GM19193 (cell line): ENCODE measurements around the gene SRXN1.

Experiments
- POLR2A ChIP-seq: IDR thresholded peaks from 4 replicates; pipeline ENCODE4 v1.6.1; 2011; ENCODE audit not compliant: insufficient read depth, insufficient read length; ENCODE audit errors: extremely low read depth

Gene SRXN1

GRCh38 chr20:665276-665675 lies 12.3 kb upstream of the SRXN1 start:
- TF ChIP-seq POLR2A = no peak

GRCh38 chr20:664576-664975 lies 11.6 kb upstream of the SRXN1 start:
- TF ChIP-seq POLR2A = no peak

- TF ChIP-seq POLR2A = no peak
Observed at GRCh38 chr20:664151-664550, 11.2 kb upstream of the SRXN1 start.

- no peak for TF ChIP-seq POLR2A
Observed at GRCh38 chr20:663315-664090, 10.5 kb upstream of the SRXN1 start.

- no peak for TF ChIP-seq POLR2A
Observed at GRCh38 chr20:662277-663192, 9.5 kb upstream of the SRXN1 start.

- TF ChIP-seq POLR2A = no peak
Observed at GRCh38 chr20:661474-662270, 8.7 kb upstream of the SRXN1 start.

- TF ChIP-seq POLR2A = no peak
Observed at GRCh38 chr20:658731-659291, 5.8 kb upstream of the SRXN1 start.

GRCh38 chr20:658202-658601 lies 5.2 kb upstream of the SRXN1 start:
- TF ChIP-seq POLR2A = no peak

- no peak for TF ChIP-seq POLR2A
Observed at GRCh38 chr20:655726-656624, 3.0 kb upstream of the SRXN1 start.

GRCh38 chr20:654417-654750 lies 1.4 kb upstream of the SRXN1 start:
- no peak for TF ChIP-seq POLR2A

- no peak for TF ChIP-seq POLR2A
Observed at GRCh38 chr20:653590-654416, 803 bp upstream of the SRXN1 start.

- no peak for TF ChIP-seq POLR2A
Observed at GRCh38 chr20:652615-653109, 338 bp downstream of the SRXN1 start.

- TF ChIP-seq POLR2A = no peak
Observed at GRCh38 chr20:651713-652614, 1.0 kb downstream of the SRXN1 start.

- no peak for TF ChIP-seq POLR2A
Observed at GRCh38 chr20:650954-651353, 2.0 kb downstream of the SRXN1 start.
